HepG2 (cell line): ENCODE measurements around the gene DLG2. TPM values are rescaled to one million over a fixed set of nuclear protein-coding genes. Genes with fewer than 3 reads are reported as not detected.

Source experiments
- ATAC-seq: fragments of 200-7000 bp; cut with Tn5 transposase; 3 replicates; pipeline ENCODE4 v1.9.1; 2020; ENCODE audit warnings: mild to moderate bottlenecking, moderate library complexity
- BruUV-seq: library from RNA; stranded (reverse); fragments of 400-500 nt; replicated peaks from 2 replicates; lab custom pipeline; 2021; lab: Mats Ljungman, UMichigan
- CTCF ChIA-PET: fragments of 300-600 bp; formaldehyde crosslinking; extraction: SDS; loops from one replicate; lab custom pipeline; 2021; ENCODE audit warnings: low total read pairs, inconsistent platforms, low intra/inter-chr PET ratio; lab: Yijun Ruan, JAX
- POLR2A ChIA-PET: fragments of 350-600 bp; sonication (Branson Sonifier 250); formaldehyde crosslinking; loops from one replicate; lab custom pipeline; 2020; ENCODE audit warnings: antibody characterized with exemption, inconsistent platforms; lab: Yijun Ruan, JAX
- DNase-seq: peaks from one replicate; pipeline ENCODE4 v3.0.0-alpha.2; 2015; ENCODE audit warnings: low spot score
- FAIRE-seq: peaks from 3 replicates; lab custom pipeline; 2011; peaks lifted over from hg19 to GRCh38; lab: Jason Lieb, UNC
- H2AFZ ChIP-seq: one replicate; pipeline ENCODE4 v1.6.1; 2011; ENCODE audit warnings: low read length, inconsistent platforms
- H3K27ac ChIP-seq: fragments of 300-600 bp; 3 replicates; pipeline ENCODE4 v1.8.0; 2011; ENCODE audit warnings: mixed run types, mild to moderate bottlenecking, mixed read lengths, low read length, inconsistent platforms; ENCODE audit not compliant: insufficient read depth; ENCODE audit errors: extremely low read length
- H3K27me3 ChIP-seq, 2 experiments: fragments of 200-600 bp in 1 of 2; 2 replicates in 1 of 2; 3 replicates in 1 of 2; pipeline versions ENCODE4 v1.6.0 to v1.8.0; 2011; ENCODE audit warnings: low read length in 2 of 2, mild to moderate bottlenecking in 2 of 2, moderate library complexity in 2 of 2, inconsistent platforms in 1 of 2; ENCODE audit not compliant: insufficient read depth in 2 of 2, control insufficient read depth in 1 of 2
- H3K36me3 ChIP-seq, 2 experiments: fragments of 200-600 bp in 1 of 2; replicated peaks in 1 of 2; 2 replicates in 1 of 2; 3 replicates in 1 of 2; pipeline versions ENCODE4 v1.5.1 to v1.8.0; 2011; ENCODE audit warnings: low read length in 2 of 2, inconsistent platforms in 1 of 2; ENCODE audit not compliant: insufficient read depth in 2 of 2, control insufficient read depth in 1 of 2
- H3K4me1 ChIP-seq: 2 replicates; pipeline ENCODE4 v1.5.1; 2012; ENCODE audit warnings: low read length, inconsistent platforms; ENCODE audit not compliant: insufficient read depth
- H3K4me2 ChIP-seq: 2 replicates; pipeline ENCODE4 v1.6.0; 2011; ENCODE audit warnings: low read depth, low read length, inconsistent platforms
- H3K4me3 ChIP-seq, 3 experiments: fragments of 200-600 bp in 1 of 3; sonication (generic), shearing (Covaris generic) in 1 of 3; replicated peaks in 1 of 3; 2 replicates each; pipeline ENCODE4 v1.5.1; 2011 to 2016; ENCODE audit warnings: low read length in 3 of 3, inconsistent platforms in 2 of 3, low read depth in 2 of 3, mild to moderate bottlenecking in 2 of 3, control low read depth in 1 of 3, mixed read lengths in 1 of 3; ENCODE audit not compliant: insufficient read depth in 1 of 3
- H3K79me2 ChIP-seq: one replicate; pipeline ENCODE4 v1.6.1; 2011; ENCODE audit warnings: low read length, inconsistent platforms; ENCODE audit not compliant: insufficient read depth
- H3K9ac ChIP-seq: 2 replicates; pipeline ENCODE4 v1.6.0; 2011; ENCODE audit warnings: mild to moderate bottlenecking, low read depth, low read length, inconsistent platforms; ENCODE audit not compliant: insufficient read depth
- H3K9me3 ChIP-seq: 2 replicates; pipeline ENCODE4 v1.5.1; 2012; ENCODE audit warnings: mild to moderate bottlenecking, low read length
- H4K20me1 ChIP-seq: 2 replicates; pipeline ENCODE4 v1.6.0; 2011; ENCODE audit warnings: inconsistent platforms, mild to moderate bottlenecking, low read length, moderate library complexity; ENCODE audit not compliant: insufficient read depth
- ATF2 ChIP-seq: sonication (generic); formaldehyde crosslinking; IDR thresholded peaks from 2 replicates; pipeline ENCODE4 v1.4.0; 2020; ENCODE audit warnings: missing genetic modification reagents
- CBX5 ChIP-seq: sonication (generic); formaldehyde crosslinking; IDR thresholded peaks from 2 replicates; pipeline ENCODE4 v1.4.0; 2020; ENCODE audit warnings: missing genetic modification reagents, borderline replicate concordance
- NONO ChIP-seq, 2 experiments: fragments of 450-650 bp in 1 of 2; sonication (generic) in 1 of 2; formaldehyde crosslinking in 1 of 2; IDR thresholded peaks in 1 of 2; conservative IDR thresholded peaks in 1 of 2; 2 replicates each; pipeline versions ENCODE4 v1.6.1 to v1.8.0; 2017 to 2022; ENCODE audit warnings: mild to moderate bottlenecking in 1 of 2, missing genetic modification reagents in 1 of 2, moderate library complexity in 1 of 2
- NR2F6 ChIP-seq, 2 experiments: IDR thresholded peaks; 2 replicates each; pipeline ENCODE4 v1.6.1; 2016; ENCODE audit warnings: antibody characterized with exemption in 1 of 2, mild to moderate bottlenecking in 1 of 2
- PRDM15 ChIP-seq: sonication (generic); formaldehyde crosslinking; IDR thresholded peaks from 2 replicates; pipeline ENCODE4 v1.4.0; 2020; ENCODE audit warnings: missing genetic modification reagents
- PRDM4 ChIP-seq: sonication (generic); formaldehyde crosslinking; IDR thresholded peaks from 2 replicates; pipeline ENCODE4 v1.9.0; 2021; ENCODE audit warnings: missing genetic modification reagents, borderline replicate concordance
- SMARCE1 ChIP-seq: fragments of 450-650 bp; IDR thresholded peaks from 2 replicates; pipeline ENCODE4 v1.6.1; 2017; ENCODE audit warnings: borderline replicate concordance
- ZNF180 ChIP-seq: sonication (generic); formaldehyde crosslinking; IDR thresholded peaks from 2 replicates; pipeline ENCODE4 v1.4.0; 2020; ENCODE audit warnings: low read depth, missing genetic modification reagents, borderline replicate concordance
- ZNF460 ChIP-seq: sonication (generic); formaldehyde crosslinking; IDR thresholded peaks from 2 replicates; pipeline ENCODE4 v1.5.1; 2020; ENCODE audit warnings: missing genetic modification reagents, mild to moderate bottlenecking, borderline replicate concordance
- ZNF570 ChIP-seq: sonication (generic); formaldehyde crosslinking; IDR thresholded peaks from 2 replicates; pipeline ENCODE4 v1.4.0; 2020; ENCODE audit warnings: mild to moderate bottlenecking, missing genetic modification reagents, borderline replicate concordance
- ZNF746 ChIP-seq: sonication (generic); formaldehyde crosslinking; IDR thresholded peaks from 2 replicates; pipeline ENCODE4 v1.8.0; 2022; ENCODE audit warnings: mild to moderate bottlenecking, missing genetic modification reagents
- ZNF850 ChIP-seq: sonication (generic); formaldehyde crosslinking; conservative IDR thresholded peaks from 2 replicates; pipeline ENCODE4 v1.9.0; 2021; ENCODE audit warnings: mild to moderate bottlenecking, missing genetic modification reagents
- in situ Hi-C: cut with HindIII; loops from 2 replicates; pipeline ENCODE4 v1.10.0; 2017; ENCODE audit warnings: low pct_unique_long_range_greater_than_20kb; ENCODE audit not compliant: extremely low pct_ligation_motif_present
- intact Hi-C: fragments of 100-400 bp; cut with micrococcal nuclease; formaldehyde crosslinking; loops from one replicate; pipeline ENCODE4 v1.10.0; 2022; ENCODE audit not compliant: unreplicated experiment
- polyA plus RNA-seq, 8 experiments: library from polyadenylated mRNA; depleted of rRNA in 3 of 8; stranded (reverse) in 7 of 8; unstranded in 1 of 8; fragments of >200 nt; fragmentation: Illumina TruSeq in 4 of 8; extraction: Trizol in 4 of 8; gene quantifications; 2 replicates each; pipeline versions ENCODE4 v1.2.1 to v1.2.3, GENCODE V29; 2011 to 2016; ENCODE audit warnings: low read depth in 4 of 8, missing spikeins in 1 of 8, mixed read lengths in 1 of 8; ENCODE audit not compliant: insufficient read depth in 1 of 8
- total RNA-seq, 5 experiments: library from RNA; depleted of rRNA; stranded (reverse); fragments of >200 nt; fragmentation: Illumina TruSeq; extraction: Trizol; gene quantifications; 2 replicates each; pipeline ENCODE4 v1.2.3, GENCODE V29; 2016; ENCODE audit warnings: low read depth in 1 of 5

Gene DLG2
- total and polyA plus RNA-seq, 2 of the 13 experiments (the other 11 are each of a cell fraction or from before 2014, with no cell fraction given): 0.46 to 1.0 TPM

- H3K9ac ChIP-seq: no peak overlapping the region
- ATAC-seq (no peak), FAIRE-seq (no peak), DNase-seq (no peak)
- no TSS peak for BruUV-seq
- TF ChIP-seq ATF2 (CRISPR knock-in tag): no peak
- TF ChIP-seq NONO (IDR thresholded peaks at IDR 0.05): no peak
- TF ChIP-seq NONO (CRISPR knock-in tag; conservative IDR thresholded peaks at IDR 0.05): no peak
- no peak for TF ChIP-seq ZNF746
- TF ChIP-seq NR2F6 (IDR thresholded peaks at IDR 0.05): no peak
- no peak for TF ChIP-seq NR2F6 (CRISPR knock-in tag; IDR thresholded peaks at IDR 0.05)
- no peak for TF ChIP-seq PRDM15
- TF ChIP-seq ZNF850 (CRISPR knock-in tag): no peak
- no peak for TF ChIP-seq ZNF570 (CRISPR knock-in tag)
- TF ChIP-seq PRDM4 (CRISPR knock-in tag): no peak
- no peak for TF ChIP-seq CBX5 (CRISPR knock-in tag)
- no peak for TF ChIP-seq ZNF180
- TF ChIP-seq ZNF460: no peak
- no peak for TF ChIP-seq SMARCE1
- in situ Hi-C loops (loop anchor here (10.0 to 25.0 kb wide), 2 partner anchors 131 to 689 kb away; no protein-coding TSS in a partner anchor), intact Hi-C loops (loop anchor here (5.0 kb wide), 1 partner anchor 129 kb away; no protein-coding TSS in a partner anchor)
- CTCF ChIA-PET: no interaction called here
- H3K4me3 ChIP-seq: no peak overlapping the region
- H3K27ac ChIP-seq: no peak overlapping the region
- H3K4me2 ChIP-seq: no peak overlapping the region
- no peaks in the 10 kb centered on the region for H3K79me2 ChIP-seq
- H3K4me1 ChIP-seq: no peaks in the 10 kb centered on the region
- POLR2A ChIA-PET: no interaction called here
- H3K9me3 ChIP-seq: no peaks in the 10 kb centered on the region
- no peaks in the 10 kb centered on the region for H3K36me3 ChIP-seq
- no peaks in the 10 kb centered on the region for H4K20me1 ChIP-seq
- H3K27me3 ChIP-seq: no peaks in the 10 kb centered on the region
- no peak overlapping the region for H2AFZ ChIP-seq
Measured at GRCh38 chr11:84526250-84526649, 1100.9 kb downstream of the DLG2 start.
